Stimulated activated CD8-positive, alpha-beta memory T cell treated with anti-CD3 and anti-CD28 coated beads, Interleukin-4, amount 100 ng/mL, for 1 hour (primary cell): ENCODE results near the gene CASKIN1.
"Not testable (repeated sequence)": the region's sequence is repeated elsewhere in the genome, so short reads cannot be mapped to it uniquely, and the experiment has no call there.

ENCODE experiments used
- DNase-seq, 2 donors: peaks; one replicate each; pipeline ENCODE4 v3.0.0-alpha.2; 2020; ENCODE audit warnings: low read depth in 2 of 2, low spot score in 1 of 2

Gene CASKIN1, protein sequence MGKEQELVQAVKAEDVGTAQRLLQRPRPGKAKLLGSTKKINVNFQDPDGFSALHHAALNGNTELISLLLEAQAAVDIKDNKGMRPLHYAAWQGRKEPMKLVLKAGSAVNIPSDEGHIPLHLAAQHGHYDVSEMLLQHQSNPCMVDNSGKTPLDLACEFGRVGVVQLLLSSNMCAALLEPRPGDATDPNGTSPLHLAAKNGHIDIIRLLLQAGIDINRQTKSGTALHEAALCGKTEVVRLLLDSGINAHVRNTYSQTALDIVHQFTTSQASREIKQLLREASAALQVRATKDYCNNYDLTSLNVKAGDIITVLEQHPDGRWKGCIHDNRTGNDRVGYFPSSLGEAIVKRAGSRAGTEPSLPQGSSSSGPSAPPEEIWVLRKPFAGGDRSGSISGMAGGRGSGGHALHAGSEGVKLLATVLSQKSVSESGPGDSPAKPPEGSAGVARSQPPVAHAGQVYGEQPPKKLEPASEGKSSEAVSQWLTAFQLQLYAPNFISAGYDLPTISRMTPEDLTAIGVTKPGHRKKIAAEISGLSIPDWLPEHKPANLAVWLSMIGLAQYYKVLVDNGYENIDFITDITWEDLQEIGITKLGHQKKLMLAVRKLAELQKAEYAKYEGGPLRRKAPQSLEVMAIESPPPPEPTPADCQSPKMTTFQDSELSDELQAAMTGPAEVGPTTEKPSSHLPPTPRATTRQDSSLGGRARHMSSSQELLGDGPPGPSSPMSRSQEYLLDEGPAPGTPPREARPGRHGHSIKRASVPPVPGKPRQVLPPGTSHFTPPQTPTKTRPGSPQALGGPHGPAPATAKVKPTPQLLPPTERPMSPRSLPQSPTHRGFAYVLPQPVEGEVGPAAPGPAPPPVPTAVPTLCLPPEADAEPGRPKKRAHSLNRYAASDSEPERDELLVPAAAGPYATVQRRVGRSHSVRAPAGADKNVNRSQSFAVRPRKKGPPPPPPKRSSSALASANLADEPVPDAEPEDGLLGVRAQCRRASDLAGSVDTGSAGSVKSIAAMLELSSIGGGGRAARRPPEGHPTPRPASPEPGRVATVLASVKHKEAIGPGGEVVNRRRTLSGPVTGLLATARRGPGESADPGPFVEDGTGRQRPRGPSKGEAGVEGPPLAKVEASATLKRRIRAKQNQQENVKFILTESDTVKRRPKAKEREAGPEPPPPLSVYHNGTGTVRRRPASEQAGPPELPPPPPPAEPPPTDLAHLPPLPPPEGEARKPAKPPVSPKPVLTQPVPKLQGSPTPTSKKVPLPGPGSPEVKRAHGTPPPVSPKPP (N-terminal part only)

DNA sequence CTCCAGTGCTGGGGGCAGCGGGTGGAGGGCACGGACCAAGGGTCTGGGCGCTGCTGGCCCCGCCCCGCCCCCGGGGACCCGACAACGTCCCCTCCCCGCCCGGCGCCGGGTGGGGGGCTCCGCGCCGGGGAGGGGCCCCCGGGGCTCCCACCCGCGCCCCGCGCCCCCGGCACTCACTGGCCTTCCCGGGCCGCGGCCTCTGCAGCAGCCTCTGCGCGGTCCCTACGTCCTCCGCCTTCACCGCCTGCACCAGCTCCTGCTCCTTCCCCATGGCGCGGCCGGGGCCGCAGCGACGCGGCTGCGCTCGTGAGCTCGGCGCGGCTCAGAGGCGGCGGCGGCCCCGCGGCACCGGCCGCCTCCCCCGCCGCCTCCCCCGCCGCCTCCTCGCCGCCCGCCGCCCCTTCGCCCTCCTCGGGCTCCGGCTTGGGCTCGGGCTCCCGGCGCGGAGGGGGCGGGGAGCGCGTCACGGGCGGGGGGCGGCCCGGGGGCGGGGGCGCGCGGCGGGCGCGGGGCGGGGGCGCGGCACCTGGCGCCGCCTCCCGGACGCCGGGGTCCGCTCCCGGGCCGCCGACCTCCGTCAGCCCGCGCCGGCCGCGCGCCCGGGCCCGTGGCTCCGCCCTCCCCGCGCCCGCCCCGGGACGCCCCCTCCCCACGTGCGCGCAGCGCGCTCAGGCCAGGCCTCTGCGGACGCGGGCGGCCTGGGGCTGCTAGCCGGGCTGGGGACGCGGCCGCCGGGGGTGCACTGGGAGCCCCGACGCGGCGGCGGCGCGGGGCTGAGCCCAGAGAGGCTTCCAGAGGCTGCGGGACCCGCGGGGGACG is at the start of gene CASKIN1:
Gene CASKIN1, minus strand, starts transcription at position 444 of the 819 bp plus-strand sequence. Its CDS starts 173 bp downstream, at position 271.
- DNase-seq: no peak

DNA sequence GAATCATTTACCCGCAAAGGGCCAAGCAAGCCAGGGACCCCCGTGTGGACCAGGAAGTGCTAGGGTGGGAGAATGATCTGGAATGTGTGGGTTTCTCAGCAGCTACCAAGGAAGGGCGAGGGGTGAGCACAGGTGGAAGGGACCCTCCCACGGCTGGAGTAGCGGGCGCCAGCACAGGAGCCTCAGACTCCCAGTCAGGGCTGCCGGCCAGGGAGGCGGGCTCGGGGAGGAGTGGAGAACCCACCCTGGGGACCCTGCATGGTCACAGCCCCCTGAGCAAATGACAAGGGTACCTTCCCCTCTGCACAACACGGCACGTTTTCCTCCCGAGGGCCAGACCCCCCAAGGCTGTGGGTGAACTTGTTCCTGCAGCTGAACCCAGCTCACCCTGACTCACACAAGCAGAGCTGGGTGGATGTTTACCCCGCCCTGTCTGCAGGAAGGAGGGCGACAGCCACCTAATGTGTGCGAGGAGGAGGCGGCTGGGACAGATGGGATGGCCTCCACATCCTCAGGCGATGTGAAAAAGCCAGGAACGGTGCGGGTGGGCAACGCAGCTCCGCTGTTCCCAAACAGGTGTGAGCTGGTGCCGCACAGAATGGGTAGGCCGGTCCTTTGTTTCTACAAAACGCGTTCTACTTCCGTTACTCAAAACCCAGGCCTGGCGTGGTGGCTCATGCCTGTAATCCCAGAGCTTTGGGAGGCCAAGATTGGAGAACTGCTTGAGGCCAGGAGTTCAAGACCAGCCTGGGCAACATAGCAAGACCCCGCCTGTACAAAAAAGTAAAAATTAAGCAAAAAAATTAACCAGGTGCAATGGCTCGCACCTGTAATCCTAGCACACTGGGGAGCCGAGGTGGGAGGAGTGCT is 48.8 kb upstream of the CASKIN1 start:
- DNase-seq: no peak

GRCh38 chr16:2244301-2244700 is 47.9 kb upstream of the CASKIN1 start:
- no peak for DNase-seq

DNA sequence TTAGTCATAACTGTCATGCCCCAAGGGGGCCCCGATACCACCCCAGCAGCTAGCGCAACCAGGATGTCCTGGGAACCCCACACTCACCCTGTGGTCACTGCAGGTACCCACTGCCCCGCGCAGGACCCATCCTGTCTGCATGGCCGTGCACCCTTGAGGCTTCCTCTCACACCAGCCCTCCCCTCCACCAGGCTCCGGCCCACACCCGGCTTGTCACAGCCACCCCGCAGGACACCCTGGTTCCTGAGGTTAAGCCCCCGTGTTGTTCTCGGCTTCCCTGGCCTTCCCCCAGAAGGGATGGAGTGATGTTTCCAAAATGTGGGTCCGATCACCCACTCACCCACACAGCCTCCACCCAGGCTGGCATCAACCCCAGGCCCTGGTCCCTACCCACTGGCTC is 47.4 kb upstream of the CASKIN1 start:
- no peak for DNase-seq

DNA sequence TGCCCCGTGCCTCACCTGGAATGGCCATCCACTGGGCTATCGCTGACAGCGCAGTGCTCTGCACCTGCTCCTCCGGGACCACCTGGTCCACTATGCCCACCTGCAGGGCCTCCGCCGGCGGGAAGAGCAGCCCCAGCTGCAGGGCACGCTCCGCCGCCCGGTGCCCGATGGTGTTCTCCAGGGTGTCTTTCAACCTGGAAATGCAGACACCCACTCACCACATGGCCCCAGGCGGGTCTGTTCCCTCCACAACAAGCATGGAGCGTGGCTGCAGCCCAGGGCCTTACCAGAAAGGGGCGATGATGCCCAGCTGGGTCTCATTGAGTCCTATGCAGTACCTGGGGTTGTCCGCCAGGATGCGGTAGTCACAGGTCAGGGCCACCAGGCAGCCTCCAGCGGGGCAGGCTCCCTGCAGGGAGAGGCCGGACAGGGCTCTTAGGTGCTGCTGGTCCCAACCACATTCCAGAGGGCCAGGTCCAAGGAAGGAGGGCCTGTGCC is 46.7 kb upstream of the CASKIN1 start:
- DNase-seq: no peak

GRCh38 chr16:2242598-2242997 is 46.2 kb upstream of the CASKIN1 start:
- no peak for DNase-seq

DNA sequence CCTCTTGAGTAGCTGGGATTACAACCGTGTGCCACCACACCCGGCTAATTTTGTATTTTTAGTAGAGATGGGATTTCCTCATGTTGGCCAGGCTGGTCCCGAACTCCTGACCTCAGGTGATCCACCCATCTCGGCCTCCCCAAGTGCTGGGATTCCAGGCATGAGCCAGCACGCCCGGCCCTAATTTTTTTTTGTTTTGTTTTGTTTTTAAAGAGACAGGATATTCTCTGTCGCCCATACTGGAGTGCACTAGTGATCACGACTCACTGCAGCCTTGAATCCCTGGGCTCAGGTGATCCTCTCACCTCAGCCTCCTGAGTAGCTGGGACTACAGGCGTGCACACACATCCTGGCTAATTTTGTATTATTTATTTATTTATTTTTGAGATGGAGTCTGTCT is 43.9 kb upstream of the CASKIN1 start:
- DNase-seq: not testable (repeated sequence)

DNA sequence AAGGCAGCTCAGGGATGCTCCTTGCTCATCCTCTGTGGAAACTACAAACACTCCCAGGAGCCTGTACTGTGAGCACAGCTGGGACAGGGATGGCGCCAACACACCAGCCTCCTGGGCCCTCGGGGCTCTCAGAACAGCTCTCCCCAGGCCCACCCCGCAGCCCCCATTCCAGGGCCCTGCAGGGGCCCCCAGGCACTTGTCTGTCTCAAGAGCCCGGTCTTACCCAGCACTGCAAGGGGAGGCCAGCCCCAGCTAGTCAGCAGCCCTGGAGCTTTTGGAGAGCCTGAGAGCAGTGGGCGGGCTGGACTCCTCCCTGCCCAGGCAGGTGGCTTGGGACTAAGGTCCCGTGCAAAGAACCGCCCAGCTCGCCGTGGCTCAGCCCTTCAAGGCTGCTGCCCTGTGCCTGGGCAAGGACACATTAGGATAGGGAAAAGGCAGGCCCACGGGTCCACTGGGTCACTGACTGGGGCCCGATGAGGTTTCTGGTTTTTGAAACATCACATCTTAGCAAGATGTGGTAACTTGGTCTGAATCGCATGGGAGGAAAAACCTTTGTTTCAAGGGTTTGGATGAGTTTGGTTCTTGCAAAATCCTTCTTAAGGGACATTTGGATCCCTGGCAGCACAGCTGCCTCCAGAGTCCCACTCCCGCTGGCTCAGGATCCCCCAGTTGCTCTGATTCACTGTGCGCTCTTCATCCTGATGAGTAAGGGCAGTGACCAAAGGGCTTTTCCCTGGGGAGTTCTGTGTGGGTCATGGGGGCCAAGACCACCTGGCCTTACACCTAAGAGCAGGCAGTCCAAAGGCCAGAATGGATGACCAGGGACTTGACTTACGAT is 42.7 kb upstream of the CASKIN1 start:
- no peak for DNase-seq

- DNase-seq: no peak
Measured at GRCh38 chr16:2238150-2238837, 41.9 kb upstream of the CASKIN1 start.

DNA sequence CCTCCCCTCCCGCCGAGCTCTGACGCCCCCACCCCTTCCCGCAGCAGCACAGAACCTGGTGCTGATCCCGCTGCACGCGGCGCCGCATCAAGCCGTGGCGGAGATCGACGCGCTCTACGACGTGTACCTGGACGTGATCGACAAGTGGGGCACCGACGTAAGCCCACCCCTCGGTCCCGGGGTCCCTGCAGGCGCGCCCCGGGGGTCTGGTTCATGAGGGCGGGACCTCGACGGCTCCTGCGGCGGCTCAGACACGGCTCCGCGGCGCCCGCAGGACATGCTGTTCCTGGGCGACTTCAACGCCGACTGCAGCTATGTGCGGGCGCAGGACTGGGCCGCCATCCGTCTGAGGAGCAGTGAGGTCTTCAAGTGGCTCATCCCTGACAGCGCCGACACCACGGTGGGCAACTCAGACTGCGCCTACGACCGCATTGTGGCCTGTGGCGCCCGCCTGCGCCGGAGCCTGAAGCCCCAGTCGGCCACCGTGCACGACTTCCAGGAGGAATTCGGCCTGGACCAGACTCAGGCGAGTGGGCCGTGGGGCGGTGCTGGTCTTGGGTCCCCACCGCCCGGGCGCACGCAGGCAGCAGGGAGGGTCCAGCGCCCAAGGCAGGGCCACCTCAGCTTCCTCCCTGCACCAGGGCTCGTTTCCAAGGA is 41.2 kb upstream of the CASKIN1 start:
- DNase-seq: no peak

- DNase-seq: no peak
Measured at GRCh38 chr16:2237102-2237482, 40.7 kb upstream of the CASKIN1 start.

DNA sequence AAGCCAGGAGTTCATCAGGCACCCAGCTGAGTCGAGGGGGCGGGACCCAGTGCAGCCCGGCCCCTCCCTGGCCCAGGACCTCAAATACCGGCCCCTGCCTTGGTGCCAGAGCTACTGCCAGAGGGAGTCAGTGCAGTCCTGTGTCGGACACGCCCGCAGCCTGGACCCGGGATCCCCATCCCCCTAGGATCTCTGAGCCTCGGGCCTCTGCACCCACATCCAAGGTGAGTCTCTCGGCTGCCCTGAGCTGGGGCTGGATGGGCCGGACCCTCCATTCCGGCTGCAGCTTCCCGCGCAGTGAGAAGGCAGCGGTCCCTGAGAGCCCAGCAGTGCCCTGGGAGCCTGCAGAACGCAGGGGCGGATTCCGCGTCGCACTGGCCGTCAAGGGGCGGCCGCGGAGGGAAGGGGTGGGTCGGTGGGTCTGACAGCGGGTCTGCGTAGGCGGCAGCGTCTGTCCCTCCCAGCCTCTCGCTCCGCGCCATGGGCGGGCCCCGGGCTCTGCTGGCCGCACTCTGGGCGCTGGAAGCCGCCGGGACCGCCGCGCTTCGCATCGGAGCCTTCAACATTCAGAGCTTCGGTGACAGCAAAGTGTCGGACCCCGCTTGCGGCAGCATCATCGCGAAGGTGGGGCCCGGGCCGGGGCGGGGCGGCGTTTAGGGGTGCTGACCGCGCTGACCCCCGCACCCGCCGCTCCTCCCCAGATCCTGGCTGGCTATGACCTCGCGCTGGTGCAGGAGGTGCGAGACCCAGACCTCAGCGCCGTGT is 40.1 kb upstream of the CASKIN1 start, which contains the start of gene DNASE1L2:
Gene DNASE1L2, plus strand, starts transcription at position 108 of the 765 bp plus-strand sequence. Its CDS starts 373 bp downstream, at position 481.
- DNase-seq: no peak

DNA sequence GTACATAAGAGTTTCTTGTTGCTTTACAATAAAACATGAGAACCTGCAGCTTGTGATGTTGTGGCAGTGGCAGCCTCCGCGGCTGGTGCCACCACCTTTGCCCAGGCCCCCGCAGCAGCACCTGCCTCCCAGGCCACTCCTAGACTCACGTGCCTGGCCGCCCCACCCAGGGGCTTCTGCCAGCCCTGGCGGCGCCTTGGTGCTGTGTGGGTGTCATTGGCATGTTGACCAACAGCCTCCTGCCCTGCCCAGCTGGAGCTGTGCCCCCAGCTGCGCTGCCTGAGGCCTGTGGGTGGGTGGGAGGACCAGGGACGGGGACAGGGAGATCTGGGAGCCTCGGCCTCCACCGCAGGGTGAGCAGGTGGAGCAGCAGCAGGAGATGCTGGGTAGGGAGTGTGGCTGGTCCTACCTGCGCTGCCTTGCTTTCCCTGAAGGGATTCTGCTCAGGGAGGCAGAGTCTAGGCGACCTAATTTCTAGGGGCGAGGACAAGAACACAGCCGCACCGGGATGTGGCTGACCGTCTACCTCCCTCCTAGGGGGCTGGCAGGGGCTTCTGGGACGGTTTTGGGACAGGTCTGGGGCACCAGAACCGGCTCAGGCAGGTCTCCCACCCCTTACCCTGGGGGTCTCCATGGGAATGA is 39.4 kb upstream of the CASKIN1 start:
- DNase-seq: no peak

GRCh38 chr16:2235234-2235651 is 38.8 kb upstream of the CASKIN1 start:
- DNase-seq: no peak

- DNase-seq: no peak
Measured at GRCh38 chr16:2234813-2235170, 38.4 kb upstream of the CASKIN1 start.
